Colonic mucosa (tissue), 4 donors: ENCODE data around the gene PIF1. TPM values are rescaled to one million over a fixed set of nuclear protein-coding genes. Genes with fewer than 3 reads are reported as not detected.
A peak's percentile ranks its signal among the peaks of the same experiment; 100 is the strongest.

Experiments used
- DNase-seq: peaks from one replicate; pipeline ENCODE4 v3.0.0-alpha.2; 2020
- H3K27ac ChIP-seq: fragments of 200-600 bp; one replicate; pipeline ENCODE4 v1.8.0; 2021
- H3K27me3 ChIP-seq: fragments of 200-600 bp; one replicate; pipeline ENCODE4 v1.8.0; 2021
- H3K36me3 ChIP-seq: fragments of 200-600 bp; one replicate; pipeline ENCODE4 v1.8.0; 2021
- H3K4me1 ChIP-seq: fragments of 200-600 bp; one replicate; pipeline ENCODE4 v1.8.0; 2021; ENCODE audit warnings: mild to moderate bottlenecking
- H3K4me3 ChIP-seq: fragments of 200-600 bp; one replicate; pipeline ENCODE4 v1.8.0; 2021
- H3K9ac ChIP-seq, 2 donors: one replicate each; pipeline ENCODE4 v1.7.0; 2013; ENCODE audit warnings: control low read depth in 2 of 2, low read depth in 2 of 2, low read length in 2 of 2
- H3K9me3 ChIP-seq: fragments of 200-600 bp; one replicate; pipeline ENCODE4 v1.8.0; 2021
- CTCF ChIP-seq: fragments of 200-600 bp; IDR thresholded peaks from one replicate; pipeline ENCODE4 v1.8.0; 2022; ENCODE audit warnings: antibody characterized with exemption, mild to moderate bottlenecking
- intact Hi-C: fragments of 100-400 bp; cut with DNase I; formaldehyde crosslinking; loops from one replicate; pipeline ENCODE4 v1.14.1; 2022
- total RNA-seq, 2 donors: library from RNA; stranded (reverse); fragmentation: NEBNext Ultra II Directional in 1 of 2; extraction: Animal tissue kit (Norgen Biotek cat#: 25700) in 1 of 2; gene quantifications; one replicate each; pipeline ENCODE4 v1.2.1, GENCODE V29; 2021
- donor health status: healthy.
- donor health status: DM: no; HTN: no; CAD: no.
- donor health status: DM: no; HTN: no; CAD: no.

The PIF1 gene
- total RNA-seq, 2 donors from 2014 or later = 6.1 to 20.7 TPM

GRCh38 chr15:64813075-64813474, 12.4 kb downstream of the PIF1 start:
- no peaks in the 10 kb centered on the region for H3K27me3 ChIP-seq
- no peaks in the 10 kb centered on the region for H3K4me1 ChIP-seq
- no peaks in the 10 kb centered on the region for H3K9me3 ChIP-seq
- TF ChIP-seq CTCF = no peak
- no peak overlapping the region for H3K9ac ChIP-seq
- DNase-seq = no peak
- no peaks in the 10 kb centered on the region for H3K36me3 ChIP-seq
- intact Hi-C loops = no loop called here
- no peak overlapping the region for H3K4me3 ChIP-seq
- H3K27ac ChIP-seq = no peak overlapping the region

GRCh38 chr15:64810497-64811326, 14.7 kb downstream of the PIF1 start:
- TF ChIP-seq CTCF = no peak
- Histone ChIP-seq H3K9ac (peak overlapping the region in 1 of 2 donors; percentile 19), H3K4me3 (no peak overlapping the region), H3K9me3 (no peaks in the 10 kb centered on the region), H3K36me3 (no peaks in the 10 kb centered on the region), H3K4me1 (no peaks in the 10 kb centered on the region), H3K27ac (no peak overlapping the region), H3K27me3 (no peaks in the 10 kb centered on the region)
- DNase-seq = no peak
- intact Hi-C loops = loop anchor here (2.0 kb wide), 1 partner anchor 80 kb away; no protein-coding TSS in a partner anchor

GRCh38 chr15:64809649-64810496, 15.6 kb downstream of the PIF1 start:
- Histone ChIP-seq H3K27ac (no peak overlapping the region), H3K9ac (peak overlapping the region in 1 of 2 donors; percentile 19), H3K4me3 (no peak overlapping the region), H3K9me3 (no peaks in the 10 kb centered on the region), H3K36me3 (no peaks in the 10 kb centered on the region), H3K27me3 (no peaks in the 10 kb centered on the region), H3K4me1 (no peaks in the 10 kb centered on the region)
- DNase-seq = peak; percentile 83
- intact Hi-C loops = loop anchor here (2.0 kb wide), 1 partner anchor 79 kb away; no protein-coding TSS in a partner anchor
- peak; percentile 90 for TF ChIP-seq CTCF

GRCh38 chr15:64808785-64809453, 16.5 kb downstream of the PIF1 start:
- H3K9ac ChIP-seq = no peak overlapping the region
- no peak for TF ChIP-seq CTCF
- no peaks in the 10 kb centered on the region for H3K9me3 ChIP-seq
- H3K36me3 ChIP-seq = no peaks in the 10 kb centered on the region
- no peak overlapping the region for H3K4me3 ChIP-seq
- intact Hi-C loops = no loop called here
- no peaks in the 10 kb centered on the region for H3K27me3 ChIP-seq
- no peaks in the 10 kb centered on the region for H3K4me1 ChIP-seq
- DNase-seq = no peak
- no peak overlapping the region for H3K27ac ChIP-seq

GRCh38 chr15:64807751-64808222, 17.7 kb downstream of the PIF1 start:
- Histone ChIP-seq H3K4me3 (no peak overlapping the region), H3K27ac (no peak overlapping the region)

More at GRCh38 chr15:64807751-64808222, 17.7 kb downstream of the PIF1 start:
- no peaks in the 10 kb centered on the region for H3K27me3 ChIP-seq
- DNase-seq = no peak
- intact Hi-C loops = no loop called here
- H3K4me1 ChIP-seq = no peaks in the 10 kb centered on the region
- H3K9ac ChIP-seq = peak overlapping the region in 1 of 2 donors; percentile 24
- no peaks in the 10 kb centered on the region for H3K9me3 ChIP-seq
- H3K36me3 ChIP-seq = no peaks in the 10 kb centered on the region
- no peak for TF ChIP-seq CTCF
